Thymus (tissue), 11 donors: ENCODE results near the gene RAET1E. TPM values are rescaled to one million over a fixed set of nuclear protein-coding genes. Genes with fewer than 3 reads are reported as not detected.
"Not testable (repeated sequence)": the region's sequence is repeated elsewhere in the genome, so short reads cannot be mapped to it uniquely, and the experiment has no call there.

Source experiments
- DNase-seq, 9 donors: peaks; one replicate each; pipeline ENCODE4 v3.0.0-alpha.2; 2013; ENCODE audit warnings: low spot score in 9 of 9, low read depth in 6 of 9, missing footprints in 1 of 9
- H3K27ac ChIP-seq, 2 donors: one replicate each; pipeline ENCODE4 v1.5.1; 2013; ENCODE audit warnings: control low read depth in 1 of 2, low read depth in 1 of 2, low read length in 1 of 2, mild to moderate bottlenecking in 1 of 2, moderate library complexity in 1 of 2
- H3K27me3 ChIP-seq, 2 donors: one replicate each; pipeline ENCODE4 v1.5.1; 2013; ENCODE audit warnings: low read length in 1 of 2; ENCODE audit not compliant: control insufficient read depth in 2 of 2, insufficient read depth in 1 of 2
- H3K36me3 ChIP-seq, 2 donors: one replicate each; pipeline ENCODE4 v1.5.1; 2013; ENCODE audit warnings: low read length in 1 of 2, mild to moderate bottlenecking in 1 of 2, moderate library complexity in 1 of 2; ENCODE audit not compliant: control insufficient read depth in 2 of 2, insufficient read depth in 2 of 2
- H3K4me1 ChIP-seq, 2 donors: one replicate each; pipeline ENCODE4 v1.5.1; 2013; ENCODE audit warnings: low read length in 2 of 2; ENCODE audit not compliant: control insufficient read depth in 2 of 2, insufficient read depth in 2 of 2
- H3K4me3 ChIP-seq, 2 donors: one replicate each; pipeline ENCODE4 v1.5.1; 2013; ENCODE audit warnings: low read length in 2 of 2, control low read depth in 1 of 2, mild to moderate bottlenecking in 1 of 2
- H3K9me3 ChIP-seq, 2 donors: one replicate each; pipeline ENCODE4 v1.5.1; 2013; ENCODE audit warnings: low read length in 1 of 2, mild to moderate bottlenecking in 1 of 2; ENCODE audit not compliant: control insufficient read depth in 2 of 2, insufficient read depth in 1 of 2
- WGBS: extraction: QIAGEN DNeasy Blood & Tissue Kit; methylation state at CpG from one replicate; pipeline ENCODE4 v1.1.7; 2013; 5-methylcytosine and 5-hydroxymethylcytosine counted together
- polyA plus RNA-seq: library from polyadenylated mRNA; stranded (reverse); fragments of 200-250 nt; gene quantifications from one replicate; pipeline ENCODE4 v1.2.3, GENCODE V29; 2013
- total RNA-seq: library from RNA; stranded (reverse); fragments of 120-200 nt; gene quantifications from one replicate; pipeline ENCODE4 v1.2.4, GENCODE V29; 2013
- donor health status: healthy.

The RAET1E gene
- total and polyA plus RNA-seq, 2 donors = 0.05 to 0.59 TPM

- 25% methylated on average over 3 of the region's 3 CpGs for WGBS
- peaks cover 35 to 84% of the 10 kb centered on the region in 2 donors for H3K27me3 ChIP-seq
Observed at GRCh38 chr6:149933461-149933860, 35.5 kb upstream of the RAET1E start.

GRCh38 chr6:149933036-149933435 is 35.1 kb upstream of the RAET1E start:
- H3K27me3 ChIP-seq = peaks cover 31 to 80% of the 10 kb centered on the region in 2 donors
- WGBS = 53% methylated on average over 5 of the region's 5 CpGs
- no peaks in the 10 kb centered on the region for H3K36me3 ChIP-seq
- peaks cover 0 to 1% of the 10 kb centered on the region in 2 donors for H3K9me3 ChIP-seq
- no peak overlapping the region for H3K4me3 ChIP-seq
- DNase-seq = no peak
- peaks cover 0 to under 1% of the 10 kb centered on the region in 2 donors for H3K4me1 ChIP-seq
- H3K27ac ChIP-seq = no peak overlapping the region

More at GRCh38 chr6:149933461-149933860, 35.5 kb upstream of the RAET1E start:
- H3K4me1 ChIP-seq = peaks cover 2 to 5% of the 10 kb centered on the region in 2 donors
- H3K9me3 ChIP-seq = peaks cover 1 to 2% of the 10 kb centered on the region in 2 donors
- H3K36me3 ChIP-seq = no peaks in the 10 kb centered on the region
- H3K4me3 ChIP-seq = no peak overlapping the region
- no peak for DNase-seq
- H3K27ac ChIP-seq = no peak overlapping the region

GRCh38 chr6:149931501-149931900 is 33.6 kb upstream of the RAET1E start:
- WGBS = 73% methylated on average over 6 of the region's 6 CpGs
- Histone ChIP-seq H3K36me3 (no peaks in the 10 kb centered on the region), H3K27me3 (peaks cover 22 to 73% of the 10 kb centered on the region in 2 donors), H3K27ac (no peak overlapping the region), H3K4me3 (no peak overlapping the region), H3K4me1 (no peaks in the 10 kb centered on the region), H3K9me3 (peaks cover 0 to 1% of the 10 kb centered on the region in 2 donors)
- no peak for DNase-seq

GRCh38 chr6:149929422-149929821 is 31.5 kb upstream of the RAET1E start:
- Histone ChIP-seq H3K27me3 (peaks cover 21 to 73% of the 10 kb centered on the region in 2 donors), H3K4me1 (peaks cover 0 to 11% of the 10 kb centered on the region in 2 donors), H3K27ac (no peak overlapping the region), H3K9me3 (peaks cover 1 to 4% of the 10 kb centered on the region in 2 donors), H3K36me3 (no peaks in the 10 kb centered on the region), H3K4me3 (no peak overlapping the region)
- peak in 1 of 9 donors; percentile 31 for DNase-seq
- 5% methylated on average over 3 of the region's 3 CpGs for WGBS

- 87% methylated on average over 4 of the region's 4 CpGs for WGBS
- peaks cover 0 to 20% of the 10 kb centered on the region in 2 donors for H3K4me1 ChIP-seq
- not testable (repeated sequence) for H3K27ac ChIP-seq, DNase-seq, H3K36me3 ChIP-seq, H3K4me3 ChIP-seq
- peaks cover 29 to 81% of the 10 kb centered on the region in 2 donors for H3K27me3 ChIP-seq
- peaks cover 1 to 17% of the 10 kb centered on the region in 2 donors for H3K9me3 ChIP-seq
Observed at GRCh38 chr6:149927025-149927424, 29.1 kb upstream of the RAET1E start.

- 5% methylated on average over 31 of the region's 31 CpGs for WGBS
- Histone ChIP-seq H3K9me3 (peaks cover 1 to 17% of the 10 kb centered on the region in 2 donors), H3K36me3 (no peaks in the 10 kb centered on the region), H3K4me1 (peaks cover 0 to 20% of the 10 kb centered on the region in 2 donors), H3K27ac (no peak overlapping the region), H3K4me3 (peak overlapping the region in 1 of 2 donors; percentile 5), H3K27me3 (peaks cover 30 to 81% of the 10 kb centered on the region in 2 donors)
- DNase-seq = peak in 2 of 9 donors; percentile 35 to 63
Observed at GRCh38 chr6:149925974-149926777, 28.3 kb upstream of the RAET1E start.

- Histone ChIP-seq H3K9me3 (peaks cover 1 to 17% of the 10 kb centered on the region in 2 donors), H3K27me3 (peaks cover 27 to 82% of the 10 kb centered on the region in 2 donors), H3K27ac (no peak overlapping the region), H3K4me1 (peaks cover 0 to 20% of the 10 kb centered on the region in 2 donors), H3K4me3 (peak overlapping the region; percentile 5 to 8), H3K36me3 (no peaks in the 10 kb centered on the region)
- WGBS = 16% methylated on average over 34 of the region's 34 CpGs
- DNase-seq = no peak
Observed at GRCh38 chr6:149925253-149925973, 27.5 kb upstream of the RAET1E start.

- DNase-seq = no peak
- 94% methylated on average over 4 of the region's 4 CpGs for WGBS
- no peak overlapping the region for H3K27ac ChIP-seq
- H3K4me1 ChIP-seq = peaks cover 0 to 20% of the 10 kb centered on the region in 2 donors
- H3K9me3 ChIP-seq = peaks cover 1 to 17% of the 10 kb centered on the region in 2 donors
- H3K36me3 ChIP-seq = no peaks in the 10 kb centered on the region
- no peak overlapping the region for H3K4me3 ChIP-seq
- H3K27me3 ChIP-seq = peaks cover 27 to 85% of the 10 kb centered on the region in 2 donors
Observed at GRCh38 chr6:149924933-149925252, 27.0 kb upstream of the RAET1E start.
